ENCODE measurements around the gene ZSCAN29.

ZSCAN29 gene

GRCh38 chr15:43347114-43347513 is 23.7 kb downstream of the ZSCAN29 start:
- DNase-seq (ENCODE audit: low spot score), result no peak

DNA sequence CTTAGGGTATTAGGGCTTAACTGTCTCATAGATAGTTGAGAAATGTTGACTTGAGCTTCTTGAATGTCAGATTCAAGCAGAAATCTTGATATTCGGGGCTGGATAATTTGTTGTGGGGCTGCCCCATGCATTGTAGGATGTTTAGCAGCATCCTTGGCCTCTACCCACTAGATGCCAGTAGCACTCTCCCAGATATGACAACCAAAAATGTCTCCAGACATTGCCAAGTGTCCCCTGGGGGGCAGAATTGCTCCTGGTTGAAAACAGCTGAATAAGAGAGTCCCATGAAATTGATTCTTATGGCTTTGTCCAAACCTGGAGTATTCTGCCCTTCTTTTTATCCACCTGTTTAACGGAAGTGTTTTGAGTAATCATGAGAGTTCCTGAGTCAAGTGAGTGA is 24.5 kb downstream of the ZSCAN29 start:
- DNase-seq (ENCODE audit: low spot score), result no peak

DNA sequence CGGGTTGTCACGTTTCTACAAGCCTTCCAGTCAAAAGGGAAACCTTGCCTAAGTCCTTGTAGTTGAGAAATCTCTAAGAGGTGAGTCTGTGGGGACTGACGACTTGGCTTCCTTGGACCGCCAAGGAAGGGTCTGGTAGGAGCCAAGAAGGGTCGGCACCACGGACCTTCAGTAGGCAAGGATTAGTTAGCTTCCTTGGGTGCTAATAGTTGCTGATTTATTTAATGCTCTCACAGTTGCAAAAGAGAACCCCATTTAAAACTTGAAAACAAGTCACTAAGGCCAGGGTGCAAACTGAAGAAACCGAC is 40.1 kb downstream of the ZSCAN29 start:
- DNase-seq (ENCODE audit: low spot score), result no peak

DNA sequence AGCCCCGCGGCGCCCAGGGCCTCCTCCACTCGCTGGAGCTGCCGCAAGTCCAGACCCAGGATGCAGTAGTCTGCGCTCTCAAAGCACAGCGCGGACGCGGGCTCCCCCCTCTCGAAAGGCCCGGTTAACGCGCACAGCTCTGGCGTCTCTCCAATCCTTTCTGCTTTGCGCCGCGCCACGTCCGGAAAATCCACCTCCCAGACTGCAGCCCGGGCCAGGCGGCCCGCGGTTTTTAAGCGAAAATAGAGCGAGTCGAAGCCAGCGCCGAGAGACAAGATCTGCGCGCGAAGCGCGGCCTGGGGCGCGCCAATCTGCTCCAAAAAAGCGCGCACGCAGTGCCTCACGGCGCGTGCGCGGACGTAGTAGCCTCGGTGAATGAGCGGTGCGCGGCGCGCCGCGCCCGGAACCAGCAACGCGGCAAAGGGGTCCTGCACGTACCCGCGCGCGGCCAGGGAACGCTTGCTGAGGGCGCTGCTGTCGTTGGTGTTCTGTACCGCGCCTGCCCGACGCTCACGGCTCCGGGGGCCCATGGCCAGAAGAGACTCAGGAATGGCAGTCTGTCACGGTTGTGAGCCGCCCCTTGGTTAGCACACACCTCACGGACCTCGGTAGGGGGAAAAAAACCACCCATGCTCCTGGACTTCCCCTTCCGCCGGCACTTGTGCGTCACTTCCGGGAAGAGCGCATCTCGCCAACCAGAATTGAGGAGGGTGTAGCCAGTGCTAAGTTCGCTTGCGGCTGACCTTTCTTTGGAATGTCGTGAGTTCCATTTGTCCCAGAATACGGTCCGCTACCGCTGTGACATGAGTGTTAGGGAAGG is 40.7 kb downstream of the ZSCAN29 start, which contains the start of gene LCMT2:
TSS of gene LCMT2 (minus strand) at position 614 of the 820 bp plus-strand sequence. CDS start at position 530, 84 bp downstream.
- DNase-seq (ENCODE audit: low spot score), result peak; percentile 90

- no peak for DNase-seq (ENCODE audit: low spot score)
Measured at GRCh38 chr15:43329217-43329959, 41.5 kb downstream of the ZSCAN29 start.

GRCh38 chr15:43325039-43325684 is 45.7 kb downstream of the ZSCAN29 start:
- no peak for DNase-seq (ENCODE audit: low spot score)

DNA sequence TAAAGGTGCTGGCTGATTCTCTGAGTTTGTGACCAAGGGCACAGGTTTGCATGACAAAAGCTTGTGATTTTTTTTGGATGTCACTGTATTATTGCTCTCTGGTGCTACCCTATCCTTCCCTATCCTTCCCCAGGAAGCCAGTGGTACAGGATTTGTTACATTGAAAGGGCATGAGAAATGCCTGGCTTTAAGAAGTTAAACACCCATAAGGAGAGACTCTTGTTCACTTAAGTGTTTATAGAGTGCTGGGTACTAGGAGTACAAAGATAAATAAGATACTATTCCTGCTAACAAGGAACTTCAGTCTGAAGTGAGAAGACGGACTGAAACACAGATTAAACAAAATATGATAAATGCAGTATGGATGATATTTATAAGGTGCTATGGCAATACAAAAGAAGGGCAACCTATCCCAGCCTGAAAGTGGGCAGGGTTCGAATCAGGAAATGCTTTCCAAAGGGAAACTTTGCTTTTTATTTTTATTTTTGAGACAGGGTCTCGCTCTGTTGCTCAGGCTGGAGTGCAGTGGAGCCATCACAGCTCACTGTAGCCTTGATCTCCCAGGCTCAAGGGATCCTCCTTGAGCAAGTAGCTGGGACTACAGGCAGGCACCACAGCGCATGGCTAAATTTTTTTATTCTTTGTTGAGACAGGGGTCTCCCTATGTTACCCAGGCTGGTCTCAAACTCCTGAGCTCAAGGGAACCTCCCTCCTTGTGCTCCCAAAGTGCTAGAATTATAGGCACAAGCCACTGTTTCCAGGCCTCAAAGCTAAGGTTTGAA is 51.7 kb downstream of the ZSCAN29 start:
- DNase-seq (ENCODE audit: low spot score), result no peak

GRCh38 chr15:43317566-43318184 is 53.2 kb downstream of the ZSCAN29 start:
- no peak for DNase-seq (ENCODE audit: low spot score)

GRCh38 chr15:43316971-43317346 is 53.9 kb downstream of the ZSCAN29 start:
- no peak for DNase-seq (ENCODE audit: low spot score)

DNA sequence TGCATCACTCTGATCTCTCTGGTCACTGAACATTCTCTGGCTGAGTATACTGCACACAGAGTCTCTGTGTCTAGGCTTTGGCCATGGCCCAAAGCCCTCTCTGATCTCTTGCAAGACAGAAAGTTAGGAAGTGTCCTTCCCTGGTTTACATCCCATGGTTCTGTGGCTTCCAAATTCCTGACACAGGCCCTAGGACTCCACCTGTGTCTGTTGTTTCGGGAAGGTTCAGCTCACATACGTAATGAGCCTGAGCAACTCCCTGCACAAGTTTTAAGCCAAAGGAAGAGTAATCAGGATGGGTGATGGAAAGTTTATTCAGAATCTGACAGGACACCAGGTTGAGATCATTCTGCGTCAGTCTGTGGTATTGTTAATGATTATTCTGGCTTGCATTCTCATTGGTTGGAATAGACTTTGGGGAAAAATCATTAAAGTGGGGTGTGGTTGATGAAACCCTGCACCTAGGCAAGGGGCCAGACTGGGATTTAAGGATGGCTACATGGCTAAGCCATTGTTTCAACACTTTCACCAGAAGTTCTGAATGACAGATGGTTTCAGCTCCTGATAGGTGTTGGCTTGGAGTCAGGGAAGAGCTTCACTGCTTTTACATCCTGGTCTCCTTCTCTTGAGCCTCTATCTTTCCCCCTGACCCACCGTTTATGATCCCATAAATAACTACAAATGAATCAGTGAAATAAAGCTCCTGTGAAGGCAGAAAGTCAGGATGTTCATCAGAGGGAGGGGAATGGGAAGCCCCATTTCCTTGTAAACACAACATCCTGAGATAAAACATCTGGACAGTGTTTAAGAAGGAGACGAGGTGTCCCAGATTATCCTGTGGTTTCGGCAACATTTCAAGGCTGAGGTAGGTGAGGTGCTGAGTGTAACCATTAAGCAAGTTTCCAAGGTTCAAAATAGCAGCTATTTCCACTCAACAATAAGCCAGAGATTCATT is 54.5 kb downstream of the ZSCAN29 start:
- no peak for DNase-seq (ENCODE audit: low spot score)

DNA sequence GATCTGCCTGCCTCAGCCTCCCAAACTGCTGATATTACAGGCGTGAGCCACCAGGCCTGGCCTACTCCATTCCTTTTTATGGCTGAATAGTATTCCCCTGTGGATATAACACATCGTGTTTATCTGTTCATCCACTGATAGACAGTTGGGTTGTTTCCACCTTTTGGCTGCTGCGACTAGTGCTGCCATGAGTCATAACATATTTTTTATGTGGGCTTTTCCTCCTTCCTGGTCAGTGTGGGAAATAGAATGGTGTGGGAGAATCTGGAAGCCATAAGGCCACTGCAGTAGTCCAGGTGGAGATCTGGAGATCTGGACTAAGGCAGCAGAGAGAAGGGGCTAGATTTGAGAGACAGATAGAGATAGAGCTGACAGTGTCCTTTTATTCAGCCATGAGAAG is 56.7 kb downstream of the ZSCAN29 start:
- no peak for DNase-seq (ENCODE audit: low spot score)

DNA sequence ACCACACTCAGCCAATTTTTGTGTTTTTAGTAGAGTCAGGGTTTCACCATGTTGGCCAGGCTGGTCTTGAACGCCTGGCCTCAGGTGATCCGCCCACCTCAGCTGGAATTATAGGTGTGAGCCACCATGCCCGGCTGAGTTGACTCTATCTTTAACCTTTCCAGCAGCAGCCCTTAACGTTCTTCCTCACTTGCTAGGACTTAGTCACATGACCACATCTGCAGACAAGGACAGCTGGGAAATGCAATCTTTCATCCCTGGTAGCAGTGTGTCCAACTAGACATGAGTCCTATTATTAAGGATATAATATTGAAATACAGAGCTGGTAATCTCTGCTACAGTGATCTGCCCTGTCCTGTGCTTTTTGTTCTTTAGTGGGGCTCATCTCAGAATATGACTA is 58.5 kb downstream of the ZSCAN29 start:
- no peak for DNase-seq (ENCODE audit: low spot score)

Data from germinal center (tissue), 1 donor.